OCI-M1 (cell line): Measurements from ENCODE around the gene SRP9.
"Not testable (repeated sequence)": the region's sequence is repeated elsewhere in the genome, so short reads cannot be mapped to it uniquely, and the experiment has no call there.

Experiments
- DNase-seq: peaks from one replicate; lab custom pipeline; 2025; lab: John Stamatoyannopoulos, UW

Gene SRP9

DNA sequence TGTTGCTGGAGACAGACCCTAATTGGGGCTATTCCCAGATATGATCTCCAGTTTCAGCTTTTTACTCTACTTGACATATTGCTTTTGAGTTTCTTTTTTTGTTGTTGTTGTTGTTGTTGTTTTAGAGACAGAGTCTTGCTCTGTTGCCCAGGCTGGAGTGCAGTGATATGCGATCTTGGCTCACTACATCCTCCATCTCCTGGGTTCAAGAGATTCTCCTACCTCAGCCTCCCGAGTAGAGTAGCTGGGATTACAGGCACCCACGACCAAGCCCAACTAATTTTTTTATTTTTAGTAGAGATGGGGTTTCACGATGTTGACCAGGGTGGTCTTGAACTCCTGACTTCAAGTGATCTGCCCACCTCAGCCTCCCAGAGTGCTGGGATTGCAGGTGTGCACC is 1.3 kb upstream of the SRP9 start:
- no peak for DNase-seq

DNA sequence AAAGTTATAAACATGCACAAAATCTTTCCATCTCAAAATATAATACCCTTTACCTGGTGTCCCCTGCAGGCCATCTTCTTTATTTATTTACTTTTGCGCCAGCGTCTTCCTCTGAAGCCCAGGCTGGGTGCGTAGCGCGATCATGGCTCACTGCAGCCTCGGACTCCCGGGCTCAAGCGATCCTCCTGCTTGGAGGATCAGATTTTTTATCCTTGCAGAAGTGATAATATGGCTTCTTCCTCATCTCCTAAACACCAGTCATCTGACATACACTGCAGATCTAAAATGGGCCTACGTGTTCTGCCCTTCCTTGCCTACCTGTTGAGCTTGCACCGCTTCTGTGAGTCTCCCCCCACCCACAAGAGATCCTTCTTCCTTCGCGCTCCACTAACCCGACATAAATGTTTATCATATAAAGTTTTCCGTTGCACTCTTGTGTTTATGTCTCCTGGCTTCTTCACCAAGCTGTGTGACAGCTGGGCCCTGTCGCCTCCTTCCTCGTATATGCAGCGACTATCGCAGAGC is 506 bp upstream of the SRP9 start:
- DNase-seq, result no peak

DNA sequence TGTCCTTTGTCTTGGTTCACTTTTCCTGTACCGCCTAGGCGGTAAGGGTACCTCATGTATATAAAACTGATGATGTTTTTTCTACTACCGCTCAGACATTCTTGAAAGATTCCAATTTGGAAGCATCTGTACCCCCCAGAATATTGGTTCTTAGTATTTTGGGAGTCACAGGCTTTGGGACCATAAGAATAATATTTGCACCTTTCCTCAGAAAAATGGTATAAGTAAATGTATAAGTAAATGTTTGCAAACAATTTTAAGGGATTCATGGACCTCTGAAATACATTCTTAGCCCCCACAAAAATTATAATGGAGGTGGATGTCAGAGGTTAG is 677 bp downstream of the SRP9 start:
- DNase-seq, result no peak

DNA sequence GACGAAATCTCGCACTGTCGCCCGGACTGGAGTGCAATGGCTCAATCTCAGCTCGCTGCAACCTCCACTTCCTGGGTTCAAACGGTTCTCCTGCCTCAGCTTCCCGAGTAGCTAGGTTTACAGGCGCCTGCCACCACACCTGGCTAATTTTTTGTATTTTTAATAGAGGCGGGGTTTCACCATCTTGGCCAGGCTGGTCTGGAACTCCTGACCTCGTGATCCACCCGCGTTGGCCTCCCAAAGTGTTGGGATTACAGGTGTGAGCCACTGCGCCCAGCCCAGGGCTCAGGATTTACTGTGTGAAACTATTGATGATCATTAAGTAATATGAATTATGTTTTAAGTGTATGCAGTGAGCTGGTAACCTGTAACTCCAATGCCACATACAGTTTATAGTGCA is 1.5 kb downstream of the SRP9 start:
- not testable (repeated sequence) for DNase-seq

DNA sequence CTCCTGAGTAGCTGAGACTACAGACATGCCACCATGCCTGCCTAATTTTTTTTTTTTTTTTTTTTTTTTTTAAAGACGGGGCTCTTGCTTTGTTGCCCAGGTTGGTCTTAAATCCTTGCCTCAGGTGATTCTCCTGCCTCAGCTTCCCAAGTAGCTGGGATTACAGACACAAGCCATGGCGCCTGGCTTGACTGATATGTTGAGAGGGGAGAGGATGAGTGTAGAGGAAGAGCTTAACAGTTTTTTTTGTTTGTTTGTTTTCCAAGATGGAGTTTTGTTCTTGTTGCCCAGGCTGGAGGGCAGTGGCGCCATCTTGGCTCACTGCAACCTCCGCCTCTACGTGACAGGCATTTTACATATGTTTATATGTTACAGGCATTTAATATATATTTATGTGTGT is 2.5 kb downstream of the SRP9 start:
- DNase-seq, result no peak

DNA sequence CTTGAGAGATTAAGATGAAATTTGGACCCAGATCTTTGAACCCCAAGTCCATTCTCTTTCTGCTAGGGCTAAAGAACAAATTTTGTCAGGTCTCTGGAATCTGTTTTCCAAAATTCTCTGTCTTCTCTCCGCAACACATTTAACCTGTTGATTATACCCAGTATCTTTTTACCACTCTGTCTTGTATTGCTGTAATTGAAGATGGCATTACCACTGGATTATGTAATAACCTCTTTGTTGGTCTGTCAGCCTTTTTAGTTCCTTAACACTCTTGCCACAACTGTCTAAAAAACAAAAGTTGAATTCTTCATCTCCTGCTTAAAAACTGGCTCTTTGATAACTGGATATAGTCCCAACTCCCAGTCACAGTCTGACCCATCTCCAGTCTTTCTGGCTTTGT is 3.0 kb downstream of the SRP9 start:
- DNase-seq, result no peak

DNA sequence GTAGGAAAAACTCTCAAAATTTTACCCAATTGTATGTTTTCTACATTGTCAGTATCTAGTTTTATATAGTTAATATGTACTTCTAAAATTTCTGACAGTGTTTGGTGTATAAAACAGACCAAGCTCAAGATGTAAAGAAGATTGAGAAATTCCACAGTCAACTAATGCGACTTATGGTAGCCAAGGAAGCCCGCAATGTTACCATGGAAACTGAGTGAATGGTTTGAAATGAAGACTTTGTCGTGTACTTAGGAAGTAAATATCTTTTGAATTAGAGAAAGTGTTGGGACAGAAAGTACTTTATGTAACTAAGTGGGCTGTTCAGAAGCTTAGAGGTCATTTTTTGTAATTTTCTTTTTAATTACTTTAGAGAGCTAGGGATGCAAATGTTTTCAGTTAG is 11.5 kb downstream of the SRP9 start:
- not testable (repeated sequence) for DNase-seq

DNA sequence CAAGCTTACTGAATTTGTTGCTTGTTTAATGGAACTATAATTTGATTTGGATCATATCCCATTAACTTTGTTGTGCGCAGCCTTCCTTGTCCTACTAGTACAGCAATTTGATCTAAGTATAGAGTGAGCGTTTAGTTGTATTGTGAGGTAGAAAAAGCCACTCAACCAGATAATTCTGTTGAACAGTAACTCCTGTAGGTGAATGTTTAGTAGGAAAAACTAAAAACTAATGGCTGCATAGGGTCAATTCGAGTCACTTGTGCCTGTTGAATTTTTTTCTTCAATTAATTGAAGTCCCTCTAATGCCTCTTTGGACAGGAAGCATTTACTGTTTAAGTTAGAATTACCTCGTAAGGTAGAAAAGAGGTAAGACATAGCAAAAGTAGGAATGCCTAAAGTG is 17.3 kb downstream of the SRP9 start:
- DNase-seq, result no peak

DNA sequence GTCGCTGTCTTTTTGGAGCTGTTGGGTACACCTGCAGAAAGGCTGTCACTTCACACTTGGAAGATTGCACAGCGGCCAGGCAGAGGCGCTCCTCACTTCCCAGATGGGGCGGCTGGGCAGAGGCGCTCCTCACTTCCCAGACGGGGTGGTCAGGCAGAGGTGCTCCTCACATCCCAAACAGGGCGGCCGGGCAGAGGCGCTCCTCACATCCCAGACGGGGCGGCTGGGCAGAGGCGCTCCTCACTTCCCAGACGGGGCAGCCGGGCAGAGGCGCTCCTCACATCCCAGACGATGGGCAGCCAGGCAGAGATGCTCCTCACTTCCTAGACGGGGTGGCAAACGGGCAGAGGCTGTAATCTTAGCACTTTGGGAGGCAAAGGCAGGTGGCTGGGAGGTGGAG is 18.5 kb downstream of the SRP9 start:
- DNase-seq, result not testable (repeated sequence)

DNA sequence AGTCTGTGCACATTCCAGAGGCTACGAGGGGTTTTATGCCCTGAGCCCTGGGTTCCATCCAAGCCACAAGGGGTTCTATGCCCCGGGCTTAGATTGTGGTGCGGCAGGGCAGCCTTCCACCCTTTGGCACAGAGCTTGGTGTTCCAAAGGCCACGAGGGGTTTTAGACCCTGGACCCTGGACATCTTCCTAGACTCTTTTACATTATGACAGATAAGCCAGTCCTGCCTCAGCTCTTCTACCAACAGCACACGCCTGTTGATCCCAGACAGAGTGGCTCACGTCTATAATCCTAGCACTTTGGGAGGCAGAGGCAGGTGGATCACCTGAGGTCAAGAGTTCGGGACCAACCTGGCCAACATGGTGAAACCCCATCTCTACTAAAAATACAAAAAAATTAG is 23.5 kb downstream of the SRP9 start:
- DNase-seq, result not testable (repeated sequence)

DNA sequence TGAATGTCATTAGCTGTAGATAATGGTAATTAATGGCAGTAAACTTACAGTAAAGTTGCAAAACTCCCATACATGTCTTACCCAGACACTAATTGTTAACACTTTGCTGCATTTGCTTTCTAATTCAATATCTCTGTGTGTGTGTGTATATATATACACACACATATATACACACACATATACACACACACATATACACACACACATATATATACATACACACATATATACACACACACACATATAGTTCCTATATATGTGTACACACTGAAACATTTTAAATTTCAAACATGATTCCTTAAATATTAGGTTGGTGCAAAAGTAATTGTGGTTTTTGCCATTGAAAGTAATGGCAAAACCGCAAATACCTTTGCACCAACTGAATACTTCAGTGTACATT is 28.6 kb downstream of the SRP9 start:
- no peak for DNase-seq

DNA sequence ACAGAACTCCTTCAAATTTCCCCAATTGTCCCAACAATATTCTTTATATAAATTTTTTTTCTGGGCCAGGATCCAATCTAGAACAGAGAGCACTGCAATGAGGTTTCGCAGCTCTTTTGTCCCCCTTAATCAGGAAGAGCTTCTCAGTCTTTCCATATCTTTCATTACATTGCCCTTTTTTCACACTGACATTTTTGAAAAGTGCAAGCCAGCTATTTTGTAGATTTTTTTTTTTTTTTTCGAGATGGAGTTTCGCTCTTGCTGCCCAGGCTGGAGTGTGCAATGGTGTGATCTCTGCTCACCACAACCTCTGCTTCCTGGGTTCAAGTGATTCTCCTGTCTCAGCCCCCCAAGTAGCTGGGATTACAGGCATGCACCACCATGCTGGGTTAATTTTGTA is 29.1 kb downstream of the SRP9 start:
- not testable (repeated sequence) for DNase-seq

DNA sequence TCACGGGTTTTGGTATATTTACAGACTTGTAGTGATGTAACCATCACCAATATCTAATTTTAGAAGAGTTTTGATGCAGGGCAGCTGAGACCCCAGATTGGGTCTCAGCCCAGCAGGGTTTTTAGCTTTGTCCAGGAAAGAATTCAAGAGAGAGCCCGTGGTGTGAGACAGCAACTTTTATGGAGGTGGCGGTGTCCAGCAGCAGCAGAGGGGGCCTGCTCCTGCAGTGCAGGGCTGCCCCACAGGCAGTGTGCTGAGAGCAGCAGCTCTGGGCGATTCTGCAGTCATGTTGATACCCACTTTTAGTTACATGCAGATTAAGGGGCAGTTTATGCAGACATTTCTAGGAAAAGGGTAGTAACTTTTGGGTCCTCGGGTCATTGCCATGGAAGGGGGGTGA is 30.5 kb downstream of the SRP9 start:
- no peak for DNase-seq

DNA sequence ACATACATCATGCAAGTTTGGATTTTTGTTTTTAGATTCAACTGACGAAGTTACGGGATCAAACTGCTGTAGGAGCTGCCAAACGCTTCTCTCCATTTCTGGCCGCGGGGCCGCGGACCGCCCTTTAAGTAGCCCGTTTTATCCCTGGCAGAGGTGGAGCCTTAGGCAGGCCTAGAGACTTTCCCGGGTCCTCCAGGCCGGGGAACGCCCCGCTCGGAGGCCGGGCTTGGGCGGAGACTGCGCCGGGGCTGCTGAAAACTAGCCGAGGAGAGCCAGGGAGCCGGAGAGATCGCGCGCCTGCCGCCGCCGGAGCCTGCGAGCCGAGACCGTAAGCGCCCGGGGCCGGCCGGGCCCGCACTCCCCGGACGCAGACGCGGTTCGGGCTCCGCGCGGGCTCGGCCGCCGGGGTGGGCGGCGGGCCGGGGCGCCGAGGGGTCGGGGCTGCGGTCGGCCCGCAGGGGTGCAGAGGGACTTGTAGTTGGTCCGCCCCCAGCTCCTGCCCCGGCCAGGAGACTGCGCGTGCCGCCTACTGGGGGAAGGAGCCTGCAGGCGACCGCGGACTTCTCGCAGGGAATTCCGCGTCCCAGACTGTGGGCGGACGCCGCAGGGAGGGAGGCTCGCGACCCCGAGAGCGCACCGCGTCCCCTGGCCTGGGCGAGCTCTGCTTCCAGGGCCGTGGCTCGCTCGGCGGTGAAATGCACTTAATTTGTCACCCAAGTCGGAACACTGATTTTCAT is 32.4 kb downstream of the SRP9 start, which contains the start of gene EPHX1:
Gene EPHX1, plus strand, starts transcription at position 283 of the 737 bp plus-strand sequence. CDS start 18,606 bp downstream, outside the sequence.
- DNase-seq, result peak; percentile 90

DNA sequence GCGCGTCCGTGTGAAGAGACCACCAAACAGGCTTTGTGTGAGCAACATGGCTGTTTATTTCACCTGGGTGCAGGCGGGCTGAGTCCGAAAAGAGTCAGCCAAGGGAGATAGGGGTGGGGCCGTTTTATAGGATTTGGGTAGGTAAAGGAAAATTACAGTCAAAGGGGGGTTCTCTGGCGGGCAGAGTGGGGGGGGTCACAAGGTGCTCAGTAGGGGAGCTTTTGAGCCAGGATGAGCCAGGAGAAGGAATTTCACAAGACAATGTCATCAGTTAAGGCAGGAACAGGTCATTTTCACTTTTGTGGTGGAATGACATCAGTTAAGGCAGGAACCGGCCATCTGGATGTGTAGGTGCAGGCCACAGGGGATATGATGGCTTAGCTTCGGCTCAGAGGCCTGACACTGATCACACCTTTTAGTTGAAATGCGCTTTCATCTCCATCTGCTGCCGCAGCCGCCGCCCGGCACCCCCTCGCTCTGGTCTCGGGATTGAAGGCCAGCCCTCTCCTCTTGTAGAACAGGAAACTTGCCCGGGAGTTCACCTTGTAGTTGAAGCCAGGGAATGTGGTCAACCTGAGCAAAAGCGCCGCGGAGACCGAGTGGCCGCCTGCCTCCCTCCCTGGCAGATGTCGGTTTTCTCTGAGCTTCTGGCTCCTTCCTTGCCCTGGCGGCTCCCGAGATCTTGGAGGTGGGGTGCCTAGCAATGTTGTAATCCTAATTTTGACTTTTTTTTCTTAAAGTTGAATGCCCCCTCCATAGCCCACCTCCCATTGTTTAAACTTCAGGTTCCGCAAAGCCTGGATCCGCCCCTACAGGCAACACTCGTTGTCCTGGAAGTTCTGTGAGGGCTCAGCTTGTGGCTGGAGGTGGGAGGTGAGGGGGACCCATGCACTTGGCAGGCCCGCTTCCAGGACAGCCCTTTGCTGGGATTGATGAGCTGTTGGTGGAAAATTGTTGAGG is 33.2 kb downstream of the SRP9 start:
- not testable (repeated sequence) for DNase-seq

DNA sequence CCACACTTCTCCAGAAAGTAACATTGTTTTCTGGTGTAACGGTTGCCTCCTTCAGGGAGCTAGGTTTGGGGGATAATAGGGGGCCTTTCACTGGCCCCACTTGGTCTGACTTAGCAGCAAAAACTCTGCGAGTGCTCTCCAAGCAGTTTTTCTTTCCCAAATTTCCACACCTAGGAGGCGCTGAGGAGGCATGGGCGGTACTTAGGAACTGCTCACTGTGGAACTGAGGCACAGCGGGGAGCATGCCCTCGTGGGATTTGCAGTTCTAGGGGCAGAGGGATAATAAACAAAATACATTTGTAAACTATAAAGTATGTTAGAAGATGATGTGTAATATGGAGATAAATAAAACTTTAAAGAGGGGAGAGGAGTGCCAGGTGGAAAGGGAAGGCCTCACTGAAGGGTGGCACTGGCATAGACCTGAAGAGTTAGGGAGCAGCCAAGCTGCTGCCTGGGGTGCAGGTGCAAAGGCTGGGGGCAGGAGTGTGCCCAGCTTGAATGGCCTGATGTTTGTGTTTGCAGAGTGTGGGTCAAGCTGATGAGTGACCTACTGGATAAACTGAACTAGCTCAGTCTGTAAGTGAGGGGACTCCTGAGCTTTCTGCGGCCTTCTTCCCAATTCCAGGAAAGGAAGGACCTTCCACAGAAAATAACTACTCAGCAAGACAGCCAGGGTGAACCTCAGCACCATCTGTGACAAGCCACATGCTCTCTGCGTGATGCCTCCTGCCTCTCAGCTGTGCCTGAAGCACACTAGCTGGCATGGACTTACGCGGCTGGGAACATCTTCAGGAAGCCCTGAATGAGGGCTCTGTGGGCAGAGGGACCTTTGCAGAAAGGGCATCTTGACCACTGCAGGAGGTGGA is 34.2 kb downstream of the SRP9 start:
- DNase-seq, result peak; percentile 29

DNA sequence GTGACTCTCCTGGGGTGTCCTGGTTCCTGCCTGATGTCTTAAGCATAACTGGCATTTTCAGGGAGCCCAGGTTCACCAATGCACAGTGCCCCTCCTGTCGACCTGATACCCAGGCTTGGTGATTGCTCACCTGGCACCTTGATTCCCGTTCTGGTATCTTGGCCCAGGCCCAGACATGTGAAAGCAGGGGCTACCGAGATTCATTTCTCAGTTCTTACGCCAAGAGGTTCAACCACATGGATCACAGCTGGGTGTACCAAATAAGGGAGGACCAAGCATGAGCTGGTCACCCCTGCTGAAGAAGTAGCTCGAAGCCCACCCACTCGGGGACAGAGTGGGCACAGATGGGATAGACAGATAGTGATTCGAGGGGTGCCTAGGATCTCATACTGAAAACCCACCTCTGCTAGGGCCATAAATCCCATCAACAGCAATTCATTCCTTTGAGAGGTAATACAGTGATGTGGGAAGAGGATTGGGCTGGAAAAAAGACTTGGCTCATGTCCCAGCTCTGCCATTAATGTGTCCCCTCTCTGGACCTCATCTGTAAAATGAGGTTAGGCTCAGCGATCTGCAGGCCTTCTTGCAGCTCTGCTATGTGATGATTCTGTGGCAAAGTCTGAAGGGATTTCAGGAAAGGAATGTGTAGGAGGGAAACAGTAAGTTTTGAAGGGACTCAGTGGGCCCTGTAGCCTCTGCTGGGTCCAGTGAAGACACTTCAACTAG is 35.0 kb downstream of the SRP9 start:
- no peak for DNase-seq

DNA sequence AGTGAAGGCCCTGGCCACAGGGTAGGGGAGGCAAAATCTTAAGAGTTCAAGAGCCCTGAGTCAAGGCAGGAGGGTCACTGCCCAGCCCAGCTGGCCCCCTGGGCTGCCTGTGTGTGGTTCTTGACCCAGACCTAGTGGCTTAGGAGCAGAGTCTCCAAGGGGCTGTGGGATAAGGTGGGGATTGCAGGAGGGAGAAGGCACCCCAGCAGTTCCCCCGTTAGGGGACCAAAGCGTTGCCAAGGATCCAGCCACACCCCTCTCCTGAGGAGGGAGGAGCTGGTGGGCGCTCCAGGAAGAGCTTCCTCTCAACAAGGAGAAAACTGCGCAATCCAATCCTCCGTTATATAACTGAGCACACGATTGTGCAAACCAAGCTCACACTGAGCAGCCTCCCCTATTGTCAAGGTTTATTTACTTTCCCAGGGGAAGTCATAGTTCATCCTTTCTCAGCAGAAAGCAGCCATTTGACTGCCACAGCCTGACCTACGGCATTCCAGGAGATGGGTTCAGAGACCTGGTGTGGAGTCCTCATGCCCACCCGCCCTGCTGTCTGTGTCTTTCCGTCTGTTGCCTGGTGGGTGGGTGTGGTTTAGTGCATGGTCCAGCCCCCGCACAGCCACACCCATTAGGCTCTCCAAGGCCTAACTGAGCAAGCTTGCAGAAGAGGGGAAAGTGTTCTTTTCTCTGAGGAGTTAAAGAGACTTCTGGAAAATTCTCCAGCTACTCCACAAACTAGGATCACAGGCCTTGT is 35.8 kb downstream of the SRP9 start:
- peak; percentile 51 for DNase-seq

DNA sequence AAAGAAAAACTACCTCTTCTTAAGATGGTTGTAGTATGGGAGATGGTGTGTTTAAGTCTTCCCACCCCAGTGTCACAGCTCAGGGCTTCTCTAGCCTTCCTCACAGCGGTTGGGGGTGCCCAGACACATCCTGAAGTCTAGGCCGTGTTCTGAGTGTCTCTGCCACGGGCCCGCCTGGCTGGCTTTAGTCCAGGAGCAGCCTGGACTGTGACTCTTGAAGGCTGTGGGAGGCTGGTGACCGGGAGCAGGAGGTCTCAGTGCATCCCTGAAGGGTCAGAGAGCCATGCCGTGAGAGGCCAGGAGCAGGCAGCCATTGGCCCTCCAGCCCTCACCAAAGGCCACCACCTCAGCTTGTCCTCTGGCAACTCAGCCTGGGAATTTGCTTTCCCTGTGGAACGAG is 36.8 kb downstream of the SRP9 start:
- DNase-seq, result no peak

DNA sequence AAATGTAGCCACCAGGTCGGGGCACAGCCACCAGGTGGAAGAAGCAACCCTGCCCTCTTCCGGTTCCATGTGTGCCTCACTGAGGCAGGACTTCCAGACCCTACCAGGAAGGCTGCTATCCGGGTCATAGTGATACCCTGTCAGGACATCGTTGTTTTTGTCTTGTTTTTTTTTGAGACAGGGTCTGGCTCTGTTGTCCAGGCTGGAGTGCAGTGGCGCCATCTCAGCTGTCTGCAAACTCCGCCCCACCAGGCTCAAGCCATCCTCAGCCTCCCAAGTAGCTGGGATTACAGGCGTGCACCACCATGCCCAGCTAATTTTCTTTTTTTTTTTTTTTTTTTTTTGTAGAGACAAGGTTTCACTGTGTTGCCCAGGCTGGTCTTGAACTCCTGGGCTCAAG is 37.5 kb downstream of the SRP9 start:
- not testable (repeated sequence) for DNase-seq
